Measurements from ENCODE around the gene NFAM1.
A peak's percentile ranks its signal among the peaks of the same experiment; 100 is the strongest.

NFAM1 gene

DNA sequence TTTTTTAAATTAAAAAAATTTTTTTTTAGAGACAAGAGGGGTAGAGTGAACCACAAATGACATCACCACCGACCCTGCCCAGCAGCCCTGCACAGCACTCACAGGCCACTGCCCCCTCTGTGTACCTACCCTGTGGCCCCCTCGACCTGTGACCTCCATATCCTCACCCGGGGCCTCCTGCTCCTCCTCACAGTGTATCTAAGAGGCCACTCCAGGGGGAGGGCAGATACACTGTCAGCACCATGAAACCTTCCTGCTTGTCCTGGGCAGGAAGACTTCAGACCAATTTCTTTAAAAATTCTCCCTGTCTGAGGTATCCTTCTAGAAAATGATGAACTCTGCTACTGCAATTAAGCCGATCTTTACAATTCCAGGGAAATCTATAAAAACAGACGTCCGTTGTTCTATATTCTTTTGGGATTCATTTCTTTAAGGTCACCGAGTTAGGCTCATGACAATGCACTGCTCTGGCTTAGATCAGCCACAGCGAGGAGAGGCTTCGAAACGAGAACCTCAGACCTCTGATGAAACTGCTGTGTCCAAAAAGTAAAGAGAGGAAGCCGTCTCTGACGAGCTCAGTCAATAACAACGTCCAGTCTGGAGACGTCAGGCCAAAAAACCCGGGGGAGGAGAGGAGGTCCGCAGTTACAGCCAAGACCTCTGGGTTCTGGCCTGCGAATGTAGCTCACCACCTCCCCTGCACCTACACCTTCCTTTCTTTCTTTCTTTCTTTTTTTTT, 17.5 kb downstream of the NFAM1 start:
- DNase-seq, result no peak

DNA sequence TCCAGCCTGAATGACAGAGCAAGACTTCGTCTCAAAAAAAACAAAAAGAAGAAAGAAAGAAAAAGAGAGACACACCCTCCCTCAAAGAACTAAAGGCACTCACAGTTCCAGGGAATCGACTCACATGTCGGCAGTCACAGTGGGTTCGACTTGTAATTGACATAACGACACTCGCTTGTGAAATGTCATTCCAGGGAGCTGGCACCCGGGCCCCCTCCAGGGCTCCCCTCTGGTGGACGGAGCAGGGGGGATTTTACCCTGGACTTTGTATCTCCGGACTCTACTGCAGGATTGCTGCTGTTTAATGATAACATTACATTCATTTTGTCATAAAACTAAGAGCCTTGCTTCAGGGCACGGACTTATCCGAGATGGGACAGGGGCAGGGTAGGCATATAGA, 18.2 kb downstream of the NFAM1 start:
- no peak for DNase-seq

DNA sequence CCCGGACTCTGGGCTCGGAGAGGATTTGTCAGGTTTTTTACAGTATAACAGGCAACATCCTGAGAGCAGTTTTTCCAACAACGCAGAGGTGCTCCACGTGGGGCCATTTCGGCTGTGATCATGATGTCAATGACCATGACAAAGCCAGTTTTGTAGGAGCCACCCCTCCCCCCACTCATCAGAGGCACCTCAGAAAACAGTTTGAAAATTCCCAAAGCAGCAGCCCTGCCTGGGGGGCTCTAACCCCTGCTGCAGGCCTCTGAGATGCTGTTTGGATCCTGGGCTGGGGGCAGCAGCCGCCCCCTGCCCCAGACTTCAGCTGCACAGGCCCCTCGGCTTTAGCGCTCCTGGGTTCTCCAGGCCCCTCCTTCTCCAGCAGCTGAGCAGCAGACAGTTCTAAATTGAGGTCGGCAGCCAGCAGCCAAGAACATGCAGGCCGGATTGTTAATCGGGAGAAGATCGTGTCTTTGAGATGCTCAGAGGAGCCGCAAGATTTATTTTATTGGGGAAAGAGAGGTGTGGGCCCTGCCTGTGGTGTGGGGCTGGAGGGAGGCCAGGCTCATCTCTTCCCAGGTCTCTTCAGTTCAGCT, 19.4 kb downstream of the NFAM1 start:
- peak; percentile 25 to 57 (median 43) for DNase-seq

DNA sequence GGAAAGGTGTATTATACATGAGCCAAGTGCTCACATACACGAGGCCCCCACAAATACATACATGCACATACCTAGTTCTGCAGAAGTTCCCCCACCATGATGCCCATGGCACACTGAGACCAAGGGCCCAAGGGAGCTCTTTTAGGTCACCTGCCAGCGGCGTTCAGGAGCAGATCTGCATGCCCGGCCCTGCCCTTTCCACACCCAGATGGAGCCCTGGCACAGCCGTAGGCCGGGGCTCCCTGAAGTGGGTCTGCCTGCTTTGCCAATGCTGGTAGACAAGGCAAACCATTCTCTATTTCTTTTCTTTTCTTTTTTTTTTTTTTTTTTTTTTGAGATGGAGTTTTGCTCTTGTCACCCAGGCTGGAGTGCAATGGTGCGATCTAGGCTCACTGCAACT, 21.5 kb downstream of the NFAM1 start:
- no peak for DNase-seq

DNA sequence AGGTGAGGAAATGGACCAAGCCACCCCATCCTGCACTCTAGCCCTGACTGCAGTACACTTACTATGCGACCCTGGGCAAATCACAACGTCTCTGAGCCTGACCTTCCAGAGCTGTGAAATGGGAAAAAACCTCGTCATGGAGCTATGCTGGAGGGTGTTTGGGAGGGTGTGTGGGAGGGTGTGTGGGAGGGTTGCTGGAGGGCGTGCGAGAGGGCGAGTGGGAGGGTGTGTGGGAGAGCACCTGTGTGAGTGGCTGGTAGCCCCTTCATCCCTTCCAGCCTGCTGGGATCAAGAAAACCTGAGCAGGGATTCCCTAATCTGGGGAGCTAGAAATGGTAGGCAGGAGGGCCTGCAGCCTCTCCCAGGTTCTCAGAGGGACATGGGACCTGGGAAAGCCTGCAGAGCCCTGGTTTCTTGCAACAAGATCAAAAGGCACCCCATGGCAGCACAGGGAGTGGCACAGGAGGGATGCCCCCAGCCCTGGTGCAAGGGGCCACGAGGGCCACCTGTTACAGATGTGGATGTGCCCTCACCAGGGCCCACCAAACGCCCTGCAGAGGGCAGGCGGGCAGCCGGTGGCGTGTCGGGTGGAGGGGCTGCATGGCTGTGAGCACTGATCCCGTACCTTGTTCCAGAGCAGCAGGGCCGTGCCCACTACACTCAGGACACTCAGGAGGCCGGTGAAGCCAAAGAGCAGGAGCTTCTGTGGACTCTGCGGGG, 23.2 kb downstream of the NFAM1 start:
- DNase-seq, result no peak

DNA sequence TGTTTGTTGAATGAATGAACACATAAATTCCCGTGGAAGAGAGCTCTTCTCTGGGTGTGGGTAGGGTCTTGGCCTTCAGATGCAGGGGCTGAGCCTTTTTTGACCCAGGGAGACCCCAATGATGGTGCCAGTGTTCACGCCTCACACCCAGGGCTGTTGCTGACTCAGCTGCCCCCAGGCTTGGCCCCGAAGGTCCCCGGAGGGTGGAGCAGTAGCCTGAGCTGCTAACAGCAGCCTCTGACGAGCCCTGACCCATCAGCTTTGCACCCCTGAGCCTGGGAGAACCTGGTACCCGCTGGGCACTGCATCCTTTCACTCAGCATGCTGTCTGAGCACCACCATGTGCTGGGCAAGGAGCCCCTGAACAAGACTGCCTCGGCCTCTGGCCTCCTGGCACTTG, 23.9 kb downstream of the NFAM1 start:
- DNase-seq, result no peak

DNA sequence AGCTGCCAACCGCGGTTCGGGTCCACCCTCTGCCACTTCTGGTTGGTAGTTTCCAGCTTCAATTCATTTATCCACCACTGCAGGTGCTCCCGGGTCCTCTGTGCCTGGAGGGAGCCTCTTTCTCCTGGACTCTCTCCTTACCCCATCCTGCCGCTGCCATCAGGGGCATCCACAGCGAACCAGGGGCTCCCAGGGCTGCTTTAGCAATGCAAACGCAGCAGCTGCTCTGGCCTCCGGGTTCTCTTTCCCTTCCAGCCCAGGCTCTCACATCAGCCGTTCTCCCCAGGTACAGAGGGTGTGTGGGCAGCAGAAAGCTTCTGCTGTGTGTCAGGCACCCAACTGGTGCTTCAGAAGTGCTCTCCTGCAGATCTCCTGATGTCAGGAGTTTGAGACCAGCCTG, 27.9 kb downstream of the NFAM1 start:
- no peak for DNase-seq

DNA sequence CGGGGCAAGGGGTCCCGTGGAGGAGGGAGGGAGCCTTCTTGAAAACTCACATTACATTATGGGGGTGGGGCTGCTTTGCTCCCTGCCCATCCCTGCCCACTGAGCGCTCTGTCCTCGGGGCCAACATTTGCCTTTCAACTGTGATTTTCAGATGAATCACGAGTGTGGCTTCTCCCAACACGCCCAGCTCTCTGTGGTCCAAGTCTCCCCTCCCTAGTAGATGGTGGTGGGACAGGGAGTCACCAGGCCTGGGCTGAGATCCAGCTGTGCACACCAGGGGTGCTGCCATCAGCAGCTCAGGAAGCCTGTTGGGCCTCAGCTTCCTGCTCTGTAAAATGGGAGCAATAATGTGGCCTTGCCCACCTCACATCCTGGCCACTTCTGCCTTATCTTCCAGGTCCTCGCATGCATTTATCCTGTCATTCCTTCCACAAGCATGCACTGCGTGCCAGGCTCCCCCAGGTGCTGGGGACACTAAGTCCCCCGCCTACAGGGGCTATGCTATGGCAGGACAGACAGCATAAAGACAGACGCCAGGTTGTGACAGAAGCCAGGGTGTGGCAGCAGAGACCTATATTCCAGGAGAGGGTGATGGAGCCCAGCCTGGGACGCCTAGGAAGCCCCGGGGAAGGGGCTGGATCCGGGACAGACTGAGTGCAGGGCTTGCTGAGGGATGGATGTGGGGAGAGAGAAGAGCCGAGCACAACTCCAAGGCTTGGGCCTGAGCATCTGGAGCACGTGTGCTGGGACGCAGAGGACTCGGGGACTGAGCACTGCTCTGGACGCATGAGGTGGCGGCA, 30.5 kb downstream of the NFAM1 start:
- no peak for DNase-seq

DNA sequence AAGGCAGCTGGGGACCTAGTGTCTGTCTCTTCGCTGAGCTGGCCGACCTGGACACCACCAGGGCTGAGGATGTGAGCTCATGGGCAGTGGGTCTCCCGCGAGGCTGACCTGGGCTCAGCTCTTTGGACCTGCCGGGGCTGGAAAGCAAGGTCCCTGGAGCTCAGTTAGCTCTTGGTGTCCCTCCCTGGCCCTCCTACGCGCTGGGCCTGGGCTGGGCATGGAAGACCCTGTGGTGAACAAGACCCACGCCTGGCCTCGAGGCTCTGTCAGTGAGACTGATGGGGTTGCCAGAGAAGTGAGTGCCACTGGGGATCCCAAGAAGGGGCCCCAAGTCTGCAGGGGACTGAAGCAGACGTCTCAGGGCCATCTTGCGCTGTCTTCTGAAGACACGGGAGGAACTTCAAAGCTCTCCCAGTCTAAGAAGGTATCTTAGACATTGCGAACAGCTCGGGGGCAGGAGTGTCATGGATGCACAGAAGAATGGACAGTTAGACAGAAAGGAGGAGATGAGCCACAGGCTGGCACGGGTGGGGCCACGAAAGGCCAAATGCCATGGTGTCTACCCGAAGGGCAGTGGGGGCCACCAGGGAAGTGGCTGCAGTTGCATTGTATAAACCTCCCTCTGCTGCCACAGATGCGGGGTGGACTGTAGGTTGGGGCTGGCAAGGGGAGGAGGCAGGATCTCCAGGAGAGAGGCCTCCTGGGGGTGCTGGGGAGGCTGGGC, 31.2 kb downstream of the NFAM1 start:
- no peak for DNase-seq

DNA sequence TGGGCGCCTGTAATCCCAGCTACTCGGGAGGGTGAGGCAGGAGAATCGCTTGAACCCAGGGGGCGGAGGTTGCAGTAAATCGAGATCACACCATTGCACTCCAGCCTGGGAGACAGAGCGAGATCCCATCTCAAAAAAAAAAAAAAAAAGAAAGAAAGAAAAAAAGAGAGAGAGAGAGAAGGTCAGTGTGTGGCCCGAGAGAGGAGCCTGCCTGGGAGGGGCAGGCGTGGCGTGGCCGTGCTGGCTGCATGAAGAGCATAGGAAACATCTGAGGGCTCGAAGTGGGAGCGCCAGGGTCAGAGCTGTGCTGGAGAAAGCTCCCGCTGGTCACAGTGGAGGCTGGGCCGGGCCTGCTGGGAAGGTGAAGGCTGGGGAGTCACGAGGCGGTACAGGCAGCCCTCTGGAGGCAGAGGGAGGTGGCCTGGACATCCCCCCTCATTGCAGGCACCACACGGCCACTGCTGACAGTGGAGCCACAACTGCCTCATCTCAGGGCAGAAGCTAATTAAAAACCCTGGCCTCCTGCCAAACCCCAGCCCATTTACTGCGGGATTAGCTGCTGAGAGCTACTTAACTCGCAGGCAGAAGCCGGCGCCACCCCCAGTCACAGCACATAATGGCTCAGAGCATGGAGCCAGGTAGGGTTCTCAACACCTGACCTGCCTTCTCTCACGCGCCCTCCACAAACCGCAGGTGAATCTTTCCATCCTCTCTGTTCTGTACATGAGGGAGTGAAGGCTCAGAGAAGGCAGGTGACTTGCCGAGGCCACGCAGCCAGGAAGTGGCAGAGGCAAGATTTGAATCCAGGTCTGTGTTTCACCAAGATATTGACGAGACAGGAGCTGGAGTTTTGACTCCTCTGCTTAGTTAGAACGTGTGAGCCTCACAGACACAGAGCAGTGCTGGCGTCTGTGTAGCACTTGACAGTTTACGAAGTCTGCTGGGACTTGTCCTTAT, 32.6 kb downstream of the NFAM1 start:
- DNase-seq, result peak; percentile 91 to 98 (median 96)

DNA sequence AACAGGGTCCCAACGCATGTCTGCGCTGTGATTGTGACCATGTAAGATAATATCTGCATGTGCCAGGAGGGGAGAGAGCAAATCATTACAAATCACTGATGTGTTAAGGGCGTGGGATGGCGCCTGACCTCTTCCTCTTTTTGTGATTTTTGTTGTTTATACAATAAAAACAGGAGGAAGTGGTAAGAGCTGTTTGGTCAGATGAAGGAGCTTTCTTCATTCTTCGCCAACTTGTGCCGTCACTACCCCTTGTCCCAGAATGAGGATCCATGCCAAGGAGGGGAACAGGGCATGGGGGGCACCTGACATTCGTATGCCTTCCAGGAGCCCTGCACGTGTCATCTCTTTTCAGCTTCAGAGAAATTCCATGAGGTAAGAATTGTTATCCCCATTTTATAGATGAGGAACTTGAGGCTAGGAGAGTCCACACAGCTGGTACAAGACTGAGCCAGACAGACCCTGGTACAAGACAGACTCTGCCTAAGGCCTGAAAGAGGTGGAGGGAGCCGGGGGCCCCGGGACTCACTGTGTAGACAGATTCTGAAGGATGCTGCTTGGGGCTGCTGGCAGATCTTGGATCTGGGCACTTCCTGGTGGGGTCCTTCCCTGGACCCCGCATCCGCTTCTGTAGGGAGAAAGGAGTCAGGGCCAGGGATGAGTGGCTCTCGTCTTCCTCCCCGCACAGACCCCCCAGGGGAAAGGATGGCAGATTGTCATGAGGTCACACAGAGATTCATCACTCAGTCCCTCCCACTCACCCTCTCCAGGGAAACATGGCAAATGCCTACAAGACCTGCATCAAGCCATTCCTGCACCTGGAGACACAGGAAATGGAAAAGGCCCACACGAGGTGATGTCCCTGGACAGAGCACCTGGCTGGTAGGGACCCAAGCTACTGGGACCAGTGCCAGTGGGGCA, 34.6 kb downstream of the NFAM1 start:
- DNase-seq, result no peak

DNA sequence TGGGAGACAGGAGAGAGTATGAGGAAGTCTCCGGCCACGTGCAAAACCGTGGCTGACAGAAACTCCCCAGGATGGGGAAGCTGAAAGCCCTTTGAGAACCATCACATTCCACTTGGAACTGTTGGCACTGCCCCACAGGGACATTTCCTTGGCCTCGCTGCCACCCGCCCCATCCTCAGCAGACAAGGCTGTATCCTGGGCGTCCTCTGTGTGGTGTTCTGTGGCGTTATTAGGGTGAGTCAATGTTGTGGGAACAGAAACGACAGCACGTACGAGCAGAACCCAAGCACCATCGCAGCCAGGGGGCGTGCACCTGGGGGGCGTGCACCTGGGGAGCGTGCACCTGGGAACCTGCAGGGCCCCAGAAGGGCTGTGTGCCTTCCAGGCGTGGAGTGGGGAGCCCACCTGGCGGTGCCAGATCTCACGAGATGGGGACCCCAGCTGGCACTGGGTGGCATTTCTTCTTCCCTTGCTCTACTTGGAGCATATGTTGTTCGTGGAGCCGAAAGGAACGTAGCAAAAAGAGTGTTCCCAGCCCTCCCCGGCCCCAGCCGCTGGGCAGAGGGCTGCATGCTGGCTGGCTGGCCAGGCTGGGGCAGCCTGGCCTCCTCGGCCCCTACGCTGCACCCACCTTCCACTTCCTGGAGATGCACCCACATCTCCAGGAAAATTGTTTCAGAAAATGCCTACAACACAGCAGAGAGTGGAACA, 35.4 kb downstream of the NFAM1 start:
- DNase-seq, result no peak

DNA sequence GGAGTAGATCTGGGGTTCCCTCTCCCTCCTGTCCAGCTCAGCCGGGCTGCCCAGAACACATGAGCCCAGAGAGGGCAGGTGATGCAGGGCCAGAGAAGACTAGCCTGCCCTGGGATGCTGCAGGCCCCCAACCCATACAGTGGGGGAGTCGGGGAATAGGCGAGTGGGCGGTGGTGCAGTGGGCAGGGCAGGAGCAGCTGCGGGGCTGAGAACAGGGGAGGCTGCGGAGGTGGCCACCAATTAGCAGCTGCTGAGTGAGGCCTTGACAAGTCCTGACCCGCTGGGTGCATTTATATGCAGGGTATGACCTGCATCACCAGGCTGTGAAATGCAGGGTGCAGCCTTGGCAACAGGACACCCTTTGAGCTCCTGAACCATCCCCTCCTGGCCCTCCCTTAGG, 43.1 kb downstream of the NFAM1 start:
- peak; percentile 46 to 92 (median 74) for DNase-seq

DNA sequence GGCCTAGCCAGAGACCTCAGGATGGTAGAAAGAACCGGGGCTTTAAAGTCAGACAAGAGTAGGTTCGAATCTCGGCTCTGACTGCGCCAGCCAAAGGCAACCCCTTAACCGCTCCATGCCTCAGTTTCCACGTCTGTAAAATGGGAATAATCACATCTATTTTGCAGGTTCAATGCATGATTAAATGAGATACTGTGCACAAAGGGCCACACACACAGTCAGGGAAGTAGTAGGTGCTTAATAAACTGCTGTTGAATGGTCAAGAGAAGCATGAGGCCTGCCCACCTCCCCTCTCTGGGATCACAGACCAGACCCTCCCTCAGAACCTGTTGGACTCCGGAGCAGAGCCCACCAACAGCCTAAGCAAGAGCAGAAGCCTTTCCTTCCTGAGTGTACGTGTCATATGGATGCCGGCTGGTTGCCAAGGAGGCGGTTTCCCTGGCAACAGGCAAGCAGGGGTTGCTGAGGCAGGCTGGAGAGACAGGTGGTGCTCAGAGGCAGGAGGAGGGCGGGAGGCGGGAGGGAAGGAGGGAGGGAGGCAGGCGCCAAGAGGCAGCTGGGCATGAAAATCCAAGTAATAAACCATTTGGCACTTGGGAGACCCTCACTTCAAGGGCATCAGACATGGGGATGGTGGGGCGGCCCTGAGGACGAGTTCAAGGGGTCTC, 43.9 kb downstream of the NFAM1 start:
- DNase-seq, result peak; percentile 83 to 96 (median 88)

DNA sequence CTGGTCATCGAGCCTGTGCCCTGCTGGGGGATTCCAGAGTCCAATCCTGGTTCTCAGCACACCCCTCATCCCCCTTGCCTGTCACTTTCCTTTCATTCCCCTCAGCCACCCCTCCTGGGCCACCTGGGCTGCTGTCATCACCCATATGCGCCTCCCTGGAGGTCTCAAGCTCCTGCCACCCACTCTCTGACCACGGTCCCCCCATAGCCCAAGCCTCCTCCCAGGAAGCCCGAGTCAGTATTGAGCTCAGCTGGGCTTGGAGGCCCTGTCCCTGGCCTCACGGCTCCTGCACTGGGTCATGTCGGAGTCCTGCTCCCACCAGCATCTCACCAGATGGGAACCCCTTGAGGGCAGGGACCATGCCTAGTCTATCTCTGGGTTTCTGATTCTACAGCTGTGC, 44.6 kb downstream of the NFAM1 start:
- no peak for DNase-seq

DNA sequence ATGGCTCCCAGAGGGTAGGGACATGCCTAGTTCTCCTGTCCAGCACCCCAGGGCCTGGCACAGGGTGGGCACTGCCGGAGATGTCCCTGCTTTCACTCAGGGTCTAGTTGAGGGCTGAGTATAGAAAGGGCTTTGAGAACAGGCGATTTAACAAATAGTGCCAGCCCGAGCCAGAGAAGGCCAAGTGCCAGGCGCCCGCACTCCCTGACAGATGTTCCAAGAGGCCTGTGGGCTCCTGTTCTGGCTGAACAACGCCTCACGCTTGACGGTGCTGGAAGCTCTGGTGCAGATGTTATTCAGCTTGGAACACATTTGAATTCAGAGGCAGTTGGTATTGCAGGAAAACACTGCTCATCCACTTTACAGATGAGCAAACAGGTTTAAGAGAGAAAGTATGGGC, 46.5 kb downstream of the NFAM1 start:
- no peak for DNase-seq

DNA sequence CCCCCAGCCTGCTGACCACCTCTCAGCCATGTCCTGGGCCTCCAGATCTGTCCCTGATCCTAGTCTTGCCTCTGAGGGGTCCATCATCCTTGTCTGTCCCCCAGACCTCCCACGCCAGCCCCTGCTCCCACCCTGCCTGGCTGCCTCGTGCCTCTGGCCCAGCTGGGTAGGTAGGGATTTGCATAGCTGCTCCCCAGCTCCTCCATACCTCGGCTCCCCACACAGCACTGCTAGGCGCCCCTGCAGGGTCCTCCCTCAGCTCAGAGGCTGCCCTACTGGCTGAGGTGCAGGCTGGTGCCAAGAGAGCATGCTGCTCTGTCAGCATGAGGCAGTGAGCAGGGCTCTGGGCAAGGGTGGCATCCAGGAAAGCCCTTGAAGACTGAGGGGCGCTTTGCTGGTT, 47.7 kb downstream of the NFAM1 start:
- no peak for DNase-seq

DNA sequence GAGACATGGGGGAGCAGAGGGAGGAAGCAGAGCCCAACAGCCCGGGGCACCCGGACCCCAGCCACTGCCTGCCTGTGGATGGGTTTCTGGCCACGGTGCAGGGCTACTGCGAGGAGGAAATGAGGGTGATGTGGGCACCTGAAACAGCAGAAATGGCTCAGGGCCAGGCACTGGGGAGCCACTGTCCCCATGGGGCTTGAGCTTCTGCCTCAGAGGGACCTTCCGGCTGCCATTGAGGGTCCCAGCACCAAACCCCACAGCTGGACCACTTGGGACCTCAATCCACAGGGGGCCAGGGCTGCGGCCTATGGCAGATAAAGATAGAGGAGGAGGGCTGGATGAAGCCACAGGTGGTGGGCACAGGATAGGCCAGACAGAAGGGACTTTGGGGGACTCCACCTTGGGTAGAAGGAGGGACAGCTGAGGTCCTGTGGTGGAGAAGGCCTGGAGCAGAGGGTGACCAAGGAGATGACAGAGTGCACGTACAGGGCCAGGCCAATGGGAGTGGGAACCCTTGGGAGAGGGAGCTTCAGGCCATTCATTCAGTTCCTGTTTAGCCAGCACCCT, 48.3 kb downstream of the NFAM1 start:
- no peak for DNase-seq

DNA sequence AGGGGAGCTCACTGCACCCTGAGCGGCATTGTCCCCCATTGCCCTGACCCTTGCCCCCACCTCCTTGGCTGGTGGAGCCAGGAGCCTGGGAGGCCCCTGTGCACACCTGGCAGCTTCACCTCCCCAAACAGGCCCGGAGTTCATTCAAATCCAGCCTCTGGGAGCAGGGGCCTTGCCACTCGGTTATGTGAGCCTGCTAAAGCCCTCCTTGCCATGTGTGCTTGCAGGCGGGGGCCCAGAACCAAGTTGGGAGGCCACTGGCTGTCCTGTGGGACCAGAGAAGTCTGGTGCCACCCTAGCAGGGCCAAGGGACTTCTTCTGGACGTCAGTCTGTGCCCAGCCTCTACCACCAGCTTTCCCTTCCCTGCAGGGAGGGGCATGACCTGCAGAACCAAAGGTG, 48.9 kb downstream of the NFAM1 start:
- DNase-seq, result no peak

Data from NCI-H1417 (cell line).